Transverse colon (tissue), 3 donors: ENCODE measurements around the gene PPP3CA.

Experiments used
- CTCF ChIP-seq, 5 experiments: fragments of 200-600 bp in 3 of 5; fragments of 450-650 bp in 2 of 5; sonication (generic) in 3 of 5; IDR thresholded peaks; 1 replicate in 2 of 5; 2 replicates in 3 of 5; pipeline ENCODE4 v1.5.1; 2016 to 2017; ENCODE audit warnings: antibody characterized with exemption in 5 of 5, inconsistent platforms in 3 of 5, mild to moderate bottlenecking in 2 of 5, moderate library complexity in 1 of 5
- POLR2A ChIP-seq: fragments of 450-650 bp; IDR thresholded peaks from one replicate; pipeline ENCODE4 v1.6.1; 2016; ENCODE audit warnings: antibody characterized with exemption, mild to moderate bottlenecking, moderate library complexity

DNA sequence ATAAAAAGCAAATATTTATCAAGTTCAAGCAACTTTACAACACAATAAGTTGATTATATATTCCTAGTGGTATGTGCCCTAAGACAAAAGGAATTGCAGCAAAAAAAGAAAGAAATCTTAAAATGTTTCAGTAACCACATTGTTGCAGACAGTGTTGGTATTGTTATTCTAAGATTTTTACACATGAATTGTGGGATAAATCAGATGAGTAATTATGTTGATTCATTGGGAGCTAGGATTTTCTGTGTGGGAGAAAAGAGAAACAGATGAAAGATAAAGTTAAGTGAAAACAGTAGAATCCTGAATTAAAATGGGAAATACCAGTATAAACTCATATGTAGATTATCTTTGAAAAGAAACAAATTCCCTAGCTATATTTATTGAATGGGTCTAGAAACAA is 362.4 kb downstream of the PPP3CA start:
- no peak for TF ChIP-seq CTCF (IDR thresholded peaks at IDR 0.05)
- TF ChIP-seq POLR2A: no peak
